Measurements from ENCODE around the gene RIC8A.
A peak's percentile ranks its signal among the peaks of the same experiment; 100 is the strongest.

RIC8A gene

DNA sequence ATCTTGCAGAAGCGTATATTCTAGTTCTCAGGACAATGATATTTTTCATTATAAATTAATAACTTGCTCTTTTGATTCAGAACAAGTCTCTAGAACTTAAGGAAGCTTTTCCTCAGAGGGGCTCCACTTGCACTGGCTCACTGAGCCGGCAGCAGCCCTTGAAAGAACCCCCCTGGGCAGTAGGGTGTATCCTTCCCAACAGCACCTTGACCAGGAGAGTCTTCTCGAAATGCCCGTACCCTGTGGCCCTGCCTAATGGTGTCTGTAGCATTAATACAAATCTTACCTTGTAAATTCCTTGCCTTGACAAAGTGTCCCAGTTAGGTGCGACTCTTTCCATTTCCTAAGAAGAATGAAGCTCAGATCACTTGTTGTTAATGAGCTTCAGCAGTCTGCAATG lies 42.8 kb downstream of the RIC8A start:
- DNase-seq (ENCODE audit: low read depth), result no peak

DNA sequence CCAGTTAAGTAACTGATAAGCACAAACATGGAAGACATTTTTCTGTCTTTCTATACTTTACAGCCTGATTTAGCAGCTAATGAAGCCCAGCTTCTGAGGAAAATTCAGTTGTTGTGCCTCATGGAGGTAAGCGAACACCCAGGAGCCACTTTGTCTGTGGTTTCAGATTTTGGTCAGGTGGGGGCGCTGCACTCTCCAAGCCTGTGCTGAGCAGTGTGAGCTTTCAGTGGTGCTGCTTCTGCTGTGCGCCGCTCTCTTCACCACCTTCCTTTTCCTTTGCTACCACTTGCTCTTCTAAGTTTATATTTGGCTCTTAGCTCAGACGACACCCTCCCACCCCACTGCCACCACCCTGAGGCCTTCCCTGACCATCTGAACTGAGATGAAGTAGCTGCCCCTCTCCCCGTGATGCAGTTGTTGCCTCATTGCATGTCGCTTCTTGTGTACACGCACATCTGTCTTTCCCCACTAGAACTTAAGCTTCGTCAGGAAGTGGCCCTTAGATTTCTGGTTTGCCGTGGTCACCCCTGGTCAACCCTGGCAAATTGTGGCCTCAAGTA lies 43.3 kb downstream of the RIC8A start:
- DNase-seq (ENCODE audit: low read depth), result peak; percentile 39

GRCh38 chr11:251550-251949 lies 44.0 kb downstream of the RIC8A start:
- DNase-seq (ENCODE audit: low read depth), result no peak

- DNase-seq (ENCODE audit: low read depth), result no peak
Observed at GRCh38 chr11:252666-253065, 45.2 kb downstream of the RIC8A start.

- DNase-seq (ENCODE audit: low read depth), result no peak
Observed at GRCh38 chr11:253160-253885, 45.8 kb downstream of the RIC8A start.

GRCh38 chr11:253886-254270 lies 46.4 kb downstream of the RIC8A start:
- no peak for DNase-seq (ENCODE audit: low read depth)

- peak; percentile 57 for DNase-seq (ENCODE audit: low read depth)
Observed at GRCh38 chr11:255176-255575, 47.7 kb downstream of the RIC8A start.

DNA sequence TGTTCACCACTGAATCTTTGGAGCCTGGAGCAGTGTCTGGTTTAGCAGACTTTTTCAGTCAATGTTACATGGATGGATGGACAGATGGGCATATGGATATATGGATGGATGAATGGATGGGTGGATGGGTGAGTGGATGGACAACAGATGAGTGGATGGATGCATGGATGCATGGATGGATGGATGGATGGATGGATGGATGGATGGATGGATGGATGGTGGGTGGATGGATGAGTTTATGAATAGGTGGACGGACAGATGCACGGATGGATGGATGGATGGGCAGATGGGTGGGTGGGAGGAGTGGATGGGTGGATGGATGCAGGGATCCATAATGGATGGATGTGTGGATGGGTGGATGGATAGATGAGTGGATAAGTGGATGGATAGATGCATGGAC lies 48.3 kb downstream of the RIC8A start:
- DNase-seq (ENCODE audit: low read depth), result no peak

GRCh38 chr11:256952-257737 lies 49.6 kb downstream of the RIC8A start:
- no peak for DNase-seq (ENCODE audit: low read depth)

DNA sequence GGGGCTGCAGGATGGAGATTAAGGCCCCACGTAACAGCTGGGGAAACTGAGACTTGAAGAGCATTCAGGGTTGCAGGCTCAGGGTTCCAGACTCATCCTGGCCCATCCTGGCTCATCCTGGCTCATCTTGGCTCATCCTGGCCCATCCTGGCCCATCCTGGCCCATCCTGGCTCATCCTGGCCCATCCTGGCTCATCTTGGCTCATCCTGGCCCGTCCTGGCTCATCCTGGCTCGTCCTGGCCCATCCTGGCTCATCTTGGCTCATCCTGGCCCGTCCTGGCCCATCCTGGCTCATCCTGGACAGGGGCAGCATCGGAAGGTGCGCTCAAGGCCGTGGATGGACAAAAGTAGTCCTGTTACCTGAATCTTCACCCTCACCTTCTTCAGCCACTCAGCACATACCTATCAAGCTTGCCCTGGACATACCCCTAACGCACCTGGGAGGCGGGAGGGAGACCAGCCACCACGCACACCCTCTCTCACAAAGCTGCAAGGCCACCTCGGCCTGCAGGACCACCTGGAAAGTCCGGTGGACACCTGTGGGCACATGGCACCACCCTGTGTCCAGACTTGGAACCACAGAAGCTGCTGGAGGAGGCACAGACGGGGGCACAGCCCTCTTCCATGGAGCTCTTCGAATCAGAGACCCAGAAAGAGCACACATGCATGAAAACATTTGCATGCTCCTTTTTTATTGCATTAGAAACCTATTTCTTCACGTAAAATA lies 50.4 kb downstream of the RIC8A start:
- no peak for DNase-seq (ENCODE audit: low read depth)

DNA sequence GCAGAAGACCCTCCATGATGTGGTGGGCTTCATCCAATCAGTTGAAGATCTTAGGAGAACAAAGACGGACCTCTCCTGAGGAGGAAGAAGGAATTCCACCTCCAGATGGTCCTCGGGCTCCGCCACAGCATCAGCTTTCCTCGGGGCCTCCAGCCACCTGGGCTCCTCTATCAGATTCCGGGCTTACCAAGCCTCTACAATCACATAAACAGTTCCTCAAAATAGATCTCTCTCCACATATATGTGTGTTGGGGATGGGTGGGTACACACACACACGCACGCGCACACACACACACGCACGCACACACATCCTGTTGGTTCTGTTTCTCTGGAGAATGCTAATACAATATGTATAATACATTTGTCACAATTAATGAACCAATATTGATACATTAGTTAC lies 51.9 kb downstream of the RIC8A start:
- DNase-seq (ENCODE audit: low read depth), result no peak

DNA sequence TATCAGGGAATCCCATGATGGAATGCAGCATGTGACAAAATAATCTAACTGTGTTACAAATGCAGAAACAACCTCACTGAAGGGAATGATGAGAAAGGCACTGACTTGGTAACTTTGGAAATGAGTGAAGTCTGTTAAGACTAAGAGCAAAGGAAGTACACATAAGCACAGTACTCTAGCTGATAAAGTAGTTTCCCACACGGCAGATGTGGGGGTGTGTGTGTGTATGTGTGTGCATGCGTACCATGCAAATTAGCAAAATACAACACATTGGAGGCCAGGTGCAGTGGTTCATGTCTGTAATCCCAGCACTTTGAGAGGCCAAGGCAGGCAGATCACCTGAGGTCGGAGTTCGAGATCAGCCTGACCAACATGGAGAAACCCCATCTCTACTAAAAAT lies 54.1 kb downstream of the RIC8A start:
- no peak for DNase-seq (ENCODE audit: low read depth)

Data from fibroblast of gingiva (primary cell).